WI38 (cell line): ENCODE measurements around the gene LRFN5.

ENCODE experiments used
- H3K4me3 ChIP-seq: 2 replicates; pipeline ENCODE4 v1.5.1; 2011; ENCODE audit warnings: low read depth, mild to moderate bottlenecking, control low read depth, low read length
- CTCF ChIP-seq: IDR thresholded peaks from 2 replicates; pipeline ENCODE4 v1.5.1; 2012; ENCODE audit warnings: low read depth, mild to moderate bottlenecking, control low read depth, low read length

The LRFN5 gene

DNA sequence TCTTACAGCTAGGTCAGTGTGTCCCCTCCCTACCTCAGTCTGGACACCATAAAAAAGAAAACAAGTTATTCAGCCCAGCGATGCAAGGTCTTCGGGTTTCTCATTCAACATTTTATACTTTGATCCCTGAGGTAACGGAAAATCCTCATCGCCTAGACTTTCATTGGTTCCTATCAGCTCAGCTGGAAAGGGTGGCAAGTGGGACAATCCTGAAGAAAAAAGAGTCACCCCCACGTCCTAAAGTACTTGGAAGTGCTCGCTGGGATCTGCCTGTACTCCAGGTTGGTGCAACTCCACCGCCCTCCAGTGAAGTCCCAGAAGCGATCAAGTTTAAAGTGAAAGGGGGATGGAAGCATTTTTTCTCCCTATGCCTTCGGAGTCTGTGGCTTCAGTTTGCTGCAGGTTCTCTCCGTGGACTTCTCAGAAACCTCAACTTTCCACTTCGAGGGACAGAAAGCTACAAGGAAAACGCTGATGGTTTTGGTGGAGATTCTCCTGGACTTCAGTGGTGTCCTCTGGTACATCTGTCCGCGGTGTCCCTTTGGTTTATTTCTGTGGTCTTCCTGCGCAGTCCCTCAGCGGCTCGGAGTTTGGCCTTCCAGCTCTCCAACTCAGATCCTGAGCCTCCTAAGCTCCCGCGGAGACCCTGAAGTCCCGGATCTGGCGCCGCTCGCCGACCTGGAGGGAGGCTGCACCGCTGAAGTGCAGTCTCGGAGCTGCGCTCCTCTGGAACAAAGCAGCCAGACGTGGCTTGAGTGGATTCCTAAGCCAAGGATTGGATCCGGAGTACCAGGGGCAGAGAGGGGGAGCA, 1.8 kb upstream of the LRFN5 start:
- H3K4me3 ChIP-seq = no peak overlapping the region
- no peak for TF ChIP-seq CTCF

DNA sequence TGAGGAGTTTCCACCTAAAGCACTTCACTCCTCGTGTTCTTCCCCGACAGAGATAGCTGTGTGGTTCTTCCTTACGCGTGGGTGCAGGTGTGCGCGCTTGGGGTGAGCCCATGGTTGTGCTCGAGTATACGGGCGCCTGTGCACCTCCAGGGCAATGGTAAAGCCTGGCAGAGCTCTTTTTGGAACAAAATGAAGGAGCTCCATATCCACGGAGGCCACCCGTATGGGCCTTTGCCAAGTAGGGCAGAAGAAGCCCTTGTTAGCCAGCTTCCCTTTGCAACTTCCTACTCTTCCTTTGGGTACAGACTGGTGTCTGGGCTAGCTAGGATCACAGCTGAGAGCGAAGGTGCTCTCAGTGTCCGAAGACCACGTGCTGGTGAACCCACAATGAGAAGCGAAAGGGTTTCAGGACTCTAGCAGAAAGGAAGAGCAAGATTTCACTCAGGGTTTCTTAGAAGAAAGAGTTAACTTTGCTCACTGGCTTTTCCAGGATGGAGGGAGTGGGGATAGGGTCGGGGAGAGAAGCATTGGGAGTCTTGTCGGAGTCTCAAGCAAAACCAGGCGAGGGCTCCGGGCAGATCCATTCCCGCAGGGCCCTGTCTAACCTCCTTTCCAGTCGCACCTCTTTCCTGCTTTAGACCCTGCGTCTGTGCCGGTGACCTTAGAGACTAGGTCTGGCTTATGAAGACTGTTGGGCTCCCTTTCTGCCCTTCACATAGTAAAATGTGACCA, 960 bp upstream of the LRFN5 start:
- no peak overlapping the region for H3K4me3 ChIP-seq
- TF ChIP-seq CTCF = no peak

DNA sequence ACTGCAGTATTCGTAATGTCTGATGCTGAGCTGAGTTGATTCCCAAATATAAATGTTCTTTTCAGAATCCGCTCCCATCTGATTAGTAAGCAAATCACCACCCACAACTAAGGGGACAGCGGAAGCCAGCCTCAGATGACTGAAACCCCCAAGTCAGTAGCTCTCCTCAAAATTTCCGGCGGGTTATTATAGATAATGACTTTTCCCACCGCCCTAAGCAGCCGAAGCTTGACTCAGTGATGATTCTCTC, 469 bp upstream of the LRFN5 start:
- TF ChIP-seq CTCF = no peak
- H3K4me3 ChIP-seq = peak overlapping the region; percentile 38

- TF ChIP-seq CTCF = no peak
- peak overlapping the region; percentile 29; the same call in 1 of the 2 replicates for H3K4me3 ChIP-seq
These were observed 664 bp downstream of the LRFN5 start for GRCh38 chr14:41607304-41607775.

- no peak overlapping the region for H3K4me3 ChIP-seq
- no peak for TF ChIP-seq CTCF
These were observed 1.4 kb downstream of the LRFN5 start for GRCh38 chr14:41607966-41608663.

- no peak overlapping the region for H3K4me3 ChIP-seq
- no peak for TF ChIP-seq CTCF
These were observed 2.2 kb downstream of the LRFN5 start for GRCh38 chr14:41608681-41609390.
